K562 (cell line): ENCODE results near the gene ERLIN1. TPM values are rescaled to one million over a fixed set of nuclear protein-coding genes. Genes with fewer than 3 reads are reported as not detected.

ENCODE experiments used
- ATAC-seq: fragments of 200-7000 bp; cut with Tn5 transposase; 3 replicates; pipeline ENCODE4 v1.9.1; 2020; ENCODE audit warnings: moderate library complexity
- BruUV-seq: library from RNA; stranded (reverse); fragments of 400-500 nt; replicated peaks from 2 replicates; lab custom pipeline; 2021; lab: Mats Ljungman, UMichigan
- CTCF ChIA-PET: fragments of 300-600 bp; formaldehyde crosslinking; extraction: SDS; loops from one replicate; lab custom pipeline; 2021; ENCODE audit warnings: low intra/inter-chr PET ratio; lab: Yijun Ruan, JAX
- POLR2A ChIA-PET: fragments of 300-600, 350-650 bp; sonication (Branson Sonifier 250); formaldehyde crosslinking; extraction: SDS; loops from one replicate; lab custom pipeline; 2021; ENCODE audit warnings: antibody characterized with exemption, inconsistent platforms; lab: Yijun Ruan, JAX
- DNase-seq, 4 experiments: peaks; one replicate each; pipeline versions ENCODE4 v3.0.0 to v3.0.0-alpha.2; 2011 to 2018; ENCODE audit warnings: low spot score in 3 of 4, mixed read lengths in 3 of 4; ENCODE audit errors: extremely low read depth in 1 of 4
- FAIRE-seq: peaks from 2 replicates; lab custom pipeline; 2011; peaks lifted over from hg19 to GRCh38; lab: Jason Lieb, UNC
- H2AFZ ChIP-seq: 2 replicates; pipeline ENCODE4 v1.6.0; 2011; ENCODE audit warnings: low read depth, low read length, control low read depth, inconsistent platforms
- H3K27ac ChIP-seq: fragments of 200-600 bp; 3 replicates; pipeline ENCODE4 v1.8.0; 2011; ENCODE audit warnings: low read depth, mild to moderate bottlenecking, control low read depth, inconsistent platforms, low read length, moderate library complexity, mixed read lengths; ENCODE audit errors: extremely low read depth
- H3K27me3 ChIP-seq, 2 experiments: fragments of 300-600 bp in 1 of 2; 2 replicates in 1 of 2; 3 replicates in 1 of 2; pipeline versions ENCODE4 v1.6.0 to v1.8.0; 2011; ENCODE audit warnings: inconsistent platforms in 2 of 2, low read length in 2 of 2, mild to moderate bottlenecking in 1 of 2, mixed read lengths in 1 of 2, moderate library complexity in 1 of 2; ENCODE audit not compliant: control insufficient read depth in 2 of 2, insufficient read depth in 2 of 2
- H3K36me3 ChIP-seq: fragments of 300-600 bp; 3 replicates; pipeline ENCODE4 v1.8.0; 2011; ENCODE audit warnings: mild to moderate bottlenecking, low read length, inconsistent platforms; ENCODE audit not compliant: control insufficient read depth, insufficient read depth
- H3K4me1 ChIP-seq, 2 experiments: fragments of 200-600 bp in 1 of 2; replicated peaks in 1 of 2; 2 replicates in 1 of 2; 3 replicates in 1 of 2; pipeline versions ENCODE4 v1.5.1 to v1.8.0; 2011; ENCODE audit warnings: inconsistent platforms in 2 of 2, low read length in 2 of 2, mild to moderate bottlenecking in 1 of 2, mixed read lengths in 1 of 2, moderate library complexity in 1 of 2; ENCODE audit not compliant: control insufficient read depth in 2 of 2, insufficient read depth in 2 of 2
- H3K4me2 ChIP-seq: 2 replicates; pipeline ENCODE4 v1.6.1; 2011; ENCODE audit warnings: low read length, control low read depth, inconsistent platforms, mixed read lengths; ENCODE audit not compliant: insufficient read depth
- H3K4me3 ChIP-seq: fragments of 200-600 bp; sonication (generic), shearing (Covaris generic); 2 replicates; pipeline ENCODE4 v1.5.1; 2016; ENCODE audit warnings: control low read depth, inconsistent platforms
- H3K79me2 ChIP-seq: fragments of 200-600 bp; 3 replicates; pipeline ENCODE4 v1.8.0; 2011; ENCODE audit warnings: low read length, inconsistent platforms; ENCODE audit not compliant: control insufficient read depth, insufficient read depth
- H3K9ac ChIP-seq, 2 experiments: 2 replicates each; pipeline versions ENCODE4 v1.6.0 to v1.6.1; 2011; ENCODE audit warnings: low read depth in 2 of 2, low read length in 2 of 2, control low read depth in 1 of 2, inconsistent platforms in 1 of 2, mild to moderate bottlenecking in 1 of 2, mixed read lengths in 1 of 2; ENCODE audit not compliant: insufficient read depth in 1 of 2
- H3K9me1 ChIP-seq: one replicate; pipeline ENCODE4 v1.6.0; 2011; ENCODE audit warnings: inconsistent platforms, mild to moderate bottlenecking, low read length, moderate library complexity; ENCODE audit not compliant: control insufficient read depth, insufficient read depth
- H3K9me3 ChIP-seq: replicated peaks from 2 replicates; pipeline ENCODE4 v1.5.1; 2011; ENCODE audit warnings: low read depth, low read length, inconsistent platforms; ENCODE audit not compliant: control insufficient read depth, insufficient read depth
- H4K20me1 ChIP-seq: replicated peaks from 2 replicates; pipeline ENCODE4 v1.6.1; 2011; ENCODE audit warnings: low read length, inconsistent platforms, mixed read lengths; ENCODE audit not compliant: control insufficient read depth, insufficient read depth
- ATF6 ChIP-seq: sonication (generic); formaldehyde crosslinking; IDR thresholded peaks from 2 replicates; pipeline ENCODE4 v1.4.0; 2020; ENCODE audit warnings: mild to moderate bottlenecking, missing genetic modification reagents
- CBX8 ChIP-seq: fragments of 200-600 bp; sonication (generic); IDR thresholded peaks from 2 replicates; pipeline ENCODE4 v1.6.1; 2012; ENCODE audit warnings: borderline replicate concordance, mixed run types, low read depth, mild to moderate bottlenecking, moderate library complexity, mixed read lengths, low read length, control low read depth, inconsistent platforms; ENCODE audit not compliant: poor library complexity, severe bottlenecking; ENCODE audit errors: extremely low read depth
- CTCF ChIP-seq, 3 experiments: IDR thresholded peaks in 2 of 3; conservative IDR thresholded peaks in 1 of 3; 2 replicates each; pipeline ENCODE4 v1.5.1; 2011 to 2012; ENCODE audit warnings: low read length in 3 of 3, mild to moderate bottlenecking in 3 of 3, control low read depth in 2 of 3, improper control_type of control experiment in 1 of 3, inconsistent platforms in 1 of 3, low read depth in 1 of 3, mixed read lengths in 1 of 3, moderate library complexity in 1 of 3; ENCODE audit not compliant: insufficient read depth in 2 of 3
- DDX20 ChIP-seq: fragments of 450-650 bp; IDR thresholded peaks from 2 replicates; pipeline ENCODE4 v1.6.1; 2016; ENCODE audit warnings: missing genetic modification characterization, low read depth, mild to moderate bottlenecking, missing compliant biosample characterization, moderate library complexity
- DEAF1 ChIP-seq: fragments of 450-650 bp; formaldehyde crosslinking; IDR thresholded peaks from 2 replicates; pipeline ENCODE4 v1.4.0; 2020; ENCODE audit warnings: mild to moderate bottlenecking, moderate library complexity
- LCOR ChIP-seq: sonication (generic); formaldehyde crosslinking; IDR thresholded peaks from 2 replicates; pipeline ENCODE4 v1.8.0; 2022; ENCODE audit warnings: mild to moderate bottlenecking, missing genetic modification reagents
- NCOA4 ChIP-seq: fragments of 450-650 bp; IDR thresholded peaks from 2 replicates; pipeline ENCODE4 v1.6.1; 2018; ENCODE audit warnings: mild to moderate bottlenecking; ENCODE audit not compliant: partially characterized antibody
- PML ChIP-seq: IDR thresholded peaks from 2 replicates; pipeline ENCODE4 v1.6.1; 2012; ENCODE audit warnings: low read length, inconsistent platforms
- RAD21 ChIP-seq, 2 experiments: fragments of 250-450 bp in 1 of 2; fragments of 450-650 bp in 1 of 2; sonication (Bioruptor Pico) in 1 of 2; formaldehyde crosslinking in 1 of 2; IDR thresholded peaks in 1 of 2; conservative IDR thresholded peaks in 1 of 2; 2 replicates each; pipeline versions ENCODE4 v1.4.0 to v1.8.0; 2020 to 2022; ENCODE audit warnings: mild to moderate bottlenecking in 2 of 2, moderate library complexity in 1 of 2
- RB1 ChIP-seq: fragments of 450-650 bp; IDR thresholded peaks from 2 replicates; pipeline ENCODE4 v1.6.1; 2017; ENCODE audit warnings: low read depth, mild to moderate bottlenecking
- WGBS: fragments of 100-300 bp; shearing (Covaris generic); methylation state at CpG from one replicate; pipeline ENCODE4 v1.1.6; 2016; ENCODE audit warnings: low coverage, mixed read lengths; ENCODE audit not compliant: insufficient coverage; ENCODE audit errors: missing lambda C conversion rate; 5-methylcytosine and 5-hydroxymethylcytosine counted together
- in situ Hi-C: fragments of 300-500 bp; cut with MboI; formaldehyde crosslinking; loops from 4 replicates; pipeline ENCODE4 v1.15.0; 2018; ENCODE audit warnings: inconsistent platforms, mixed read lengths
- intact Hi-C: fragments of 100-400 bp; cut with micrococcal nuclease; formaldehyde crosslinking; loops from 2 replicates; pipeline ENCODE4 v1.14.2; 2022
- polyA plus RNA-seq, 8 experiments: library from polyadenylated mRNA; depleted of rRNA in 4 of 8; stranded (reverse) in 5 of 8; unstranded in 3 of 8; fragments of >200 nt; fragmentation: Nextera tagmentation in 2 of 8; fragmentation: Illumina TruSeq in 1 of 8; extraction: Ambion mirVana in 2 of 8; extraction: Trizol in 1 of 8; gene quantifications; 2 replicates each; pipeline versions ENCODE4 v1.2.1 to v1.2.3, GENCODE V29; 2011 to 2014; ENCODE audit warnings: inconsistent platforms in 1 of 8, missing spikeins in 1 of 8
- total RNA-seq, 7 experiments: library from RNA; depleted of rRNA in 6 of 7; stranded (reverse); fragments of >200 nt in 6 of 7; fragmentation: Illumina TruSeq in 2 of 7; extraction: Trizol in 2 of 7; gene quantifications; 2 replicates each; pipeline versions ENCODE4 v1.2.1 to v1.2.3, GENCODE V29; 2011 to 2021; ENCODE audit warnings: low replicate concordance in 1 of 7

The ERLIN1 gene
- total and polyA plus RNA-seq, 9 of the 15 experiments (the other 6 are each of a cell fraction or from before 2014, with no cell fraction given): 9.8 to 26.8 (median 15.5) TPM

GRCh38 chr10:100101192-100102076, 84.4 kb downstream of the ERLIN1 start (continued):
- TF ChIP-seq CBX8: no peak
- no peak for TF ChIP-seq PML
- no peak for TF ChIP-seq DDX20 (tag)
- TF ChIP-seq LCOR (CRISPR knock-in tag): no peak
- TF ChIP-seq ATF6 (CRISPR knock-in tag): no peak

- Histone ChIP-seq H3K27me3 (peaks cover 0 to 13% of the 10 kb centered on the region in 2 experiments; a peak in 4 of 5 replicates), H3K36me3 (no peaks in the 10 kb centered on the region), H2AFZ (no peak overlapping the region), H3K4me3 (no peak overlapping the region), H3K9me1 (no peaks in the 10 kb centered on the region), H3K4me2 (no peak overlapping the region), H3K9me3 (no peaks in the 10 kb centered on the region), H3K9ac (no peak overlapping the region), H3K79me2 (no peaks in the 10 kb centered on the region), H4K20me1 (no peaks in the 10 kb centered on the region), H3K4me1 (no peaks in the 10 kb centered on the region), H3K27ac (no peak overlapping the region)
- WGBS: 0% methylated on average over 6 of the region's 6 CpGs
- intact Hi-C loops: no loop called here
- FAIRE-seq: no peak
- no TSS peak for BruUV-seq
- ChIA-PET CTCF (interaction anchor here (0.6 to 0.7 kb wide), 2 partner anchors 254 to 598 kb away, joined by 3 to 5 read pairs; no protein-coding TSS in a partner anchor), POLR2A (no interaction called here)
- DNase-seq: no peak
- in situ Hi-C loops: no loop called here
- ATAC-seq: no peak
- TF ChIP-seq RAD21 (CRISPR knock-in tag; conservative IDR thresholded peaks at IDR 0.05 in 1 of 2, IDR thresholded peaks at IDR 0.05 in 1 of 2) (peak; percentile 43 to 64; a peak in 3 of 4 replicates), DEAF1 (CRISPR knock-in tag) (0 out of 2 replicates have a peak, but pooled peaks have one; percentile 27), NCOA4 (no peak), RB1 (no peak), CTCF (IDR thresholded peaks at IDR 0.05 in 2 of 3, conservative IDR thresholded peaks at IDR 0.05 in 1 of 3; ENCODE audit: insufficient read depth in 2 of 3, low read depth in 1 of 3, low read length in 3 of 3) (peak; percentile 4 to 48 (median 20); a peak in 2 of 6 replicates)
Measured at GRCh38 chr10:100100651-100101184, 85.1 kb downstream of the ERLIN1 start.
